NCI-H1417 (cell line): ENCODE results near the gene CARD19.

ENCODE experiments used
- DNase-seq, 3 experiments: peaks; one replicate each; lab custom pipeline; 2025; lab: John Stamatoyannopoulos, UW

The CARD19 gene

GRCh38 chr9:93120846-93121315, 24.9 kb downstream of the CARD19 start:
- no peak for DNase-seq

- no peak for DNase-seq
Observed at GRCh38 chr9:93121316-93122241, 25.6 kb downstream of the CARD19 start.

GRCh38 chr9:93122721-93123221, 26.8 kb downstream of the CARD19 start:
- peak in 1 of 3 experiments; percentile 20 for DNase-seq

- no peak for DNase-seq
Observed at GRCh38 chr9:93123561-93124283, 27.7 kb downstream of the CARD19 start.

- DNase-seq: no peak
Observed at GRCh38 chr9:93124793-93125192, 28.8 kb downstream of the CARD19 start.

- no peak for DNase-seq
Observed at GRCh38 chr9:93125331-93125894, 29.4 kb downstream of the CARD19 start.

- no peak for DNase-seq
Observed at GRCh38 chr9:93126151-93126781, 30.2 kb downstream of the CARD19 start.

- peak in 1 of 3 experiments; percentile 16 for DNase-seq
Observed at GRCh38 chr9:93126825-93127368, 30.9 kb downstream of the CARD19 start.

GRCh38 chr9:93127395-93127911, 31.4 kb downstream of the CARD19 start:
- DNase-seq: no peak

- DNase-seq: no peak
Observed at GRCh38 chr9:93128011-93128714, 32.1 kb downstream of the CARD19 start.

GRCh38 chr9:93128715-93129224, 32.8 kb downstream of the CARD19 start:
- no peak for DNase-seq

GRCh38 chr9:93129286-93129685, 33.3 kb downstream of the CARD19 start:
- DNase-seq: no peak

- no peak for DNase-seq
Observed at GRCh38 chr9:93129691-93130500, 33.9 kb downstream of the CARD19 start.

GRCh38 chr9:93130861-93131481, 35.0 kb downstream of the CARD19 start:
- DNase-seq: no peak

GRCh38 chr9:93131599-93132286, 35.7 kb downstream of the CARD19 start:
- no peak for DNase-seq

- no peak for DNase-seq
Observed at GRCh38 chr9:93132287-93132927, 36.4 kb downstream of the CARD19 start.

GRCh38 chr9:93132946-93133680, 37.1 kb downstream of the CARD19 start:
- no peak for DNase-seq
